HL-60 (cell line): ENCODE data around the gene PLEKHG3.

Experiments used
- POLR2AphosphoS5 ChIP-seq: IDR thresholded peaks from 2 replicates; pipeline ENCODE4 v1.6.1; 2012; ENCODE audit warnings: low read depth
- SPI1 ChIP-seq: IDR thresholded peaks from 2 replicates; pipeline ENCODE4 v1.6.1; 2012; ENCODE audit warnings: low read depth, mild to moderate bottlenecking, borderline replicate concordance
- TF ChIP-seq, protein P1 (sequence below): IDR thresholded peaks from 2 replicates; pipeline ENCODE4 v1.6.1; 2012; ENCODE audit warnings: low read depth; ENCODE audit not compliant: insufficient replicate concordance
- TF ChIP-seq, protein P2 (sequence below): IDR thresholded peaks from one replicate; pipeline ENCODE4 v1.5.1; 2011; ENCODE audit warnings: low read length, control low read depth, inconsistent platforms; ENCODE audit not compliant: insufficient read depth

DNA sequence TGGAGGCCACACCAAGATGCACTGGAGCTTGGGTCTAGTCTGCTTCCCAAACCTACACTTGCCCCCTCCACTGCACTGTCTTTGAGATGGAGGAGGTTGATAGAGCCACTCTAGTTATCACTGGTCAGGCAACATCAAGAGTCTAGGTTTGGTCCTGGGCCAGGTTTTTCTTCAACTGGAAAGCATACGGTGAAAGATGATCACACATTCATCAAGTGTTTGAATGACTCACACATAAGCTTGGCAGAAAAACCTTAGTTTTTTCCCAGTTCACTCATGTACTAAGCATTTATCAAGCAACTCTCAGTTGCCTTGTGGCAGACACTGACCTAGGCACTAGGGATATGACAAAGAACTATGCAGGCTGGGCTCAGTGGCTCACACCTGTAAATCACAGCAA, 84.5 kb downstream of the PLEKHG3 start:
- TF ChIP-seq, protein P1, sequence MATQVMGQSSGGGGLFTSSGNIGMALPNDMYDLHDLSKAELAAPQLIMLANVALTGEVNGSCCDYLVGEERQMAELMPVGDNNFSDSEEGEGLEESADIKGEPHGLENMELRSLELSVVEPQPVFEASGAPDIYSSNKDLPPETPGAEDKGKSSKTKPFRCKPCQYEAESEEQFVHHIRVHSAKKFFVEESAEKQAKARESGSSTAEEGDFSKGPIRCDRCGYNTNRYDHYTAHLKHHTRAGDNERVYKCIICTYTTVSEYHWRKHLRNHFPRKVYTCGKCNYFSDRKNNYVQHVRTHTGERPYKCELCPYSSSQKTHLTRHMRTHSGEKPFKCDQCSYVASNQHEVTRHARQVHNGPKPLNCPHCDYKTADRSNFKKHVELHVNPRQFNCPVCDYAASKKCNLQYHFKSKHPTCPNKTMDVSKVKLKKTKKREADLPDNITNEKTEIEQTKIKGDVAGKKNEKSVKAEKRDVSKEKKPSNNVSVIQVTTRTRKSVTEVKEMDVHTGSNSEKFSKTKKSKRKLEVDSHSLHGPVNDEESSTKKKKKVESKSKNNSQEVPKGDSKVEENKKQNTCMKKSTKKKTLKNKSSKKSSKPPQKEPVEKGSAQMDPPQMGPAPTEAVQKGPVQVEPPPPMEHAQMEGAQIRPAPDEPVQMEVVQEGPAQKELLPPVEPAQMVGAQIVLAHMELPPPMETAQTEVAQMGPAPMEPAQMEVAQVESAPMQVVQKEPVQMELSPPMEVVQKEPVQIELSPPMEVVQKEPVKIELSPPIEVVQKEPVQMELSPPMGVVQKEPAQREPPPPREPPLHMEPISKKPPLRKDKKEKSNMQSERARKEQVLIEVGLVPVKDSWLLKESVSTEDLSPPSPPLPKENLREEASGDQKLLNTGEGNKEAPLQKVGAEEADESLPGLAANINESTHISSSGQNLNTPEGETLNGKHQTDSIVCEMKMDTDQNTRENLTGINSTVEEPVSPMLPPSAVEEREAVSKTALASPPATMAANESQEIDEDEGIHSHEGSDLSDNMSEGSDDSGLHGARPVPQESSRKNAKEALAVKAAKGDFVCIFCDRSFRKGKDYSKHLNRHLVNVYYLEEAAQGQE, result no peak
- TF ChIP-seq, protein P2, sequence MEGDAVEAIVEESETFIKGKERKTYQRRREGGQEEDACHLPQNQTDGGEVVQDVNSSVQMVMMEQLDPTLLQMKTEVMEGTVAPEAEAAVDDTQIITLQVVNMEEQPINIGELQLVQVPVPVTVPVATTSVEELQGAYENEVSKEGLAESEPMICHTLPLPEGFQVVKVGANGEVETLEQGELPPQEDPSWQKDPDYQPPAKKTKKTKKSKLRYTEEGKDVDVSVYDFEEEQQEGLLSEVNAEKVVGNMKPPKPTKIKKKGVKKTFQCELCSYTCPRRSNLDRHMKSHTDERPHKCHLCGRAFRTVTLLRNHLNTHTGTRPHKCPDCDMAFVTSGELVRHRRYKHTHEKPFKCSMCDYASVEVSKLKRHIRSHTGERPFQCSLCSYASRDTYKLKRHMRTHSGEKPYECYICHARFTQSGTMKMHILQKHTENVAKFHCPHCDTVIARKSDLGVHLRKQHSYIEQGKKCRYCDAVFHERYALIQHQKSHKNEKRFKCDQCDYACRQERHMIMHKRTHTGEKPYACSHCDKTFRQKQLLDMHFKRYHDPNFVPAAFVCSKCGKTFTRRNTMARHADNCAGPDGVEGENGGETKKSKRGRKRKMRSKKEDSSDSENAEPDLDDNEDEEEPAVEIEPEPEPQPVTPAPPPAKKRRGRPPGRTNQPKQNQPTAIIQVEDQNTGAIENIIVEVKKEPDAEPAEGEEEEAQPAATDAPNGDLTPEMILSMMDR, result no peak
- TF ChIP-seq POLR2AphosphoS5 (no peak), SPI1 (no peak)
